Endothelial cell of umbilical vein (primary cell): ENCODE results near the gene TRMT44.

ENCODE experiments used
- EZH2 ChIP-seq: IDR thresholded peaks from 2 replicates; pipeline ENCODE4 v1.6.1; 2012; ENCODE audit warnings: borderline replicate concordance, low read depth, mild to moderate bottlenecking, moderate library complexity, low read length, inconsistent platforms; ENCODE audit not compliant: severe bottlenecking
- FOS ChIP-seq: IDR thresholded peaks from 2 replicates; pipeline ENCODE4 v1.6.1; 2011; ENCODE audit warnings: mild to moderate bottlenecking, low read length, moderate library complexity, borderline replicate concordance; ENCODE audit not compliant: insufficient read depth
- GATA2 ChIP-seq: IDR thresholded peaks from 2 replicates; pipeline ENCODE4 v1.7.0; 2011; ENCODE audit warnings: low read depth, mild to moderate bottlenecking, moderate library complexity, mixed read lengths, low read length; ENCODE audit not compliant: insufficient read length, insufficient read depth
- JUN ChIP-seq: IDR thresholded peaks from 2 replicates; pipeline ENCODE4 v1.6.1; 2011; ENCODE audit warnings: borderline replicate concordance, low read depth; ENCODE audit not compliant: insufficient read length, insufficient read depth
- MYC ChIP-seq: IDR thresholded peaks from one replicate; pipeline ENCODE4 v1.6.1; 2011; ENCODE audit warnings: mild to moderate bottlenecking, low read depth, low read length
- POLR2A ChIP-seq: IDR thresholded peaks from 2 replicates; pipeline ENCODE4 v1.6.1; 2012; ENCODE audit warnings: low read depth, mild to moderate bottlenecking, control low read depth, low read length
- POLR2AphosphoS5 ChIP-seq: IDR thresholded peaks from 2 replicates; pipeline ENCODE4 v1.6.1; 2012; ENCODE audit warnings: low read depth, mild to moderate bottlenecking, control low read depth, low read length, moderate library complexity; ENCODE audit not compliant: insufficient read depth
- TF ChIP-seq, protein P1 (sequence below), 2 donors: IDR thresholded peaks; 1 replicate in 1 of 2; 2 replicates in 1 of 2; pipeline ENCODE4 v1.5.1; 2011; ENCODE audit warnings: low read length in 2 of 2, mild to moderate bottlenecking in 2 of 2, moderate library complexity in 2 of 2, control low read depth in 1 of 2, inconsistent platforms in 1 of 2, low read depth in 1 of 2; ENCODE audit not compliant: insufficient read depth in 1 of 2; ENCODE audit errors: extremely low read depth in 1 of 2
- TF ChIP-seq, protein P2 (sequence below): IDR thresholded peaks from 2 replicates; pipeline ENCODE4 v1.6.1; 2011; ENCODE audit not compliant: insufficient read depth, insufficient read length

DNA sequence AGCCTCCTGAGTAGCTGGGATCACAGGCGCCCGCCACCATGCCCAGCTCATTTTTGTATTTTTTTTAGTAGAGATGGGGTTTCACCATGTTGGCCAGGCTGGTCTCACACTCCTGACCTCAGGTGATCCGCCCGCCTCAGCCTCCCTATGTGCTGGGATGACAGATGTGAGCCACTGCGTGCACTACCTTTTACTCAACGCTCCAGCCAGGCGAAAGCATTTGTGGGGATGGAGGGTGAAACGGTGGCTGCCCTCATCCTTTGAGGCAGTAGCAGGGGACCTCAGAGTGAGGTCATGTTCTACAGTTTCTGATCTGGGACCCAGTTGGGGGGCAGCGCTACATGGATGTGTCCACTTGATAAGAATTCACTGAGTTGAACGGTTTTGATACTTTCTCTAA, 73.8 kb downstream of the TRMT44 start:
- TF ChIP-seq, protein P1, sequence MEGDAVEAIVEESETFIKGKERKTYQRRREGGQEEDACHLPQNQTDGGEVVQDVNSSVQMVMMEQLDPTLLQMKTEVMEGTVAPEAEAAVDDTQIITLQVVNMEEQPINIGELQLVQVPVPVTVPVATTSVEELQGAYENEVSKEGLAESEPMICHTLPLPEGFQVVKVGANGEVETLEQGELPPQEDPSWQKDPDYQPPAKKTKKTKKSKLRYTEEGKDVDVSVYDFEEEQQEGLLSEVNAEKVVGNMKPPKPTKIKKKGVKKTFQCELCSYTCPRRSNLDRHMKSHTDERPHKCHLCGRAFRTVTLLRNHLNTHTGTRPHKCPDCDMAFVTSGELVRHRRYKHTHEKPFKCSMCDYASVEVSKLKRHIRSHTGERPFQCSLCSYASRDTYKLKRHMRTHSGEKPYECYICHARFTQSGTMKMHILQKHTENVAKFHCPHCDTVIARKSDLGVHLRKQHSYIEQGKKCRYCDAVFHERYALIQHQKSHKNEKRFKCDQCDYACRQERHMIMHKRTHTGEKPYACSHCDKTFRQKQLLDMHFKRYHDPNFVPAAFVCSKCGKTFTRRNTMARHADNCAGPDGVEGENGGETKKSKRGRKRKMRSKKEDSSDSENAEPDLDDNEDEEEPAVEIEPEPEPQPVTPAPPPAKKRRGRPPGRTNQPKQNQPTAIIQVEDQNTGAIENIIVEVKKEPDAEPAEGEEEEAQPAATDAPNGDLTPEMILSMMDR (IDR thresholded peaks at IDR 0.05; ENCODE audit: extremely low read depth in 1 of 2, insufficient read depth in 1 of 2, low read depth in 1 of 2, low read length in 2 of 2), result no peak
- no peak for TF ChIP-seq POLR2AphosphoS5
- TF ChIP-seq EZH2, result no peak
- TF ChIP-seq, protein P2, sequence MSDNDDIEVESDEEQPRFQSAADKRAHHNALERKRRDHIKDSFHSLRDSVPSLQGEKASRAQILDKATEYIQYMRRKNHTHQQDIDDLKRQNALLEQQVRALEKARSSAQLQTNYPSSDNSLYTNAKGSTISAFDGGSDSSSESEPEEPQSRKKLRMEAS, result no peak
- no peak for TF ChIP-seq POLR2A
- TF ChIP-seq GATA2, result no peak
- TF ChIP-seq FOS, result no peak
- TF ChIP-seq JUN, result no peak
- TF ChIP-seq MYC, result no peak
